Right renal pelvis (tissue), 4 donors: ENCODE data around the gene EML6. TPM values are rescaled to one million over a fixed set of nuclear protein-coding genes. Genes with fewer than 3 reads are reported as not detected.

Experiments used
- DNase-seq, 4 donors: peaks; one replicate each; pipeline ENCODE4 v3.0.0-alpha.2; 2013; ENCODE audit warnings: low read depth in 4 of 4, low spot score in 3 of 4, missing footprints in 1 of 4
- polyA plus RNA-seq, 4 donors: library from polyadenylated mRNA; unstranded; fragments of 120-200 nt; gene quantifications; one replicate each; pipeline ENCODE4 v1.2.1, GENCODE V29; 2013; ENCODE audit not compliant: insufficient read length in 4 of 4

Gene EML6
- polyA plus RNA-seq, 4 donors, result 10.7 to 16.4 (median 12.1) TPM

GRCh38 chr2:55012672-55013484 is 289.4 kb downstream of the EML6 start:
- no peak for DNase-seq

DNA sequence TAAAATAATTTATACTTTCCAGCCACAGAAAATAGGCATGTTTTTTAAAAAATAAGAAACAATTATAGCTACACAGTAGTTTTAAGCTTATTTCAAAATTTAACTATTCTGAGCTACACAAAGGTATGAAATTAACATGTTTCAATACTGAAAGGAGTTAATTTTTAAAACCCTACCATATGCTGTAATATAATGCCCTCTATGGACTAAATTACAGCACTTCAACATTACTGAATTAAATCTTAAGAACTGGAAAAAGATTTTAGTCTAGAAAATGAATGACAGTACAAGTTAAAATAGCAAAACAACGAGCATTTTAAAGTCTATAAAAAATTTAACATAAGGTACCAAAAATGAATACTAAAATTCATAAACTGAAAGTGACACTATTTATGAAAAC is 290.5 kb downstream of the EML6 start:
- DNase-seq, result no peak

DNA sequence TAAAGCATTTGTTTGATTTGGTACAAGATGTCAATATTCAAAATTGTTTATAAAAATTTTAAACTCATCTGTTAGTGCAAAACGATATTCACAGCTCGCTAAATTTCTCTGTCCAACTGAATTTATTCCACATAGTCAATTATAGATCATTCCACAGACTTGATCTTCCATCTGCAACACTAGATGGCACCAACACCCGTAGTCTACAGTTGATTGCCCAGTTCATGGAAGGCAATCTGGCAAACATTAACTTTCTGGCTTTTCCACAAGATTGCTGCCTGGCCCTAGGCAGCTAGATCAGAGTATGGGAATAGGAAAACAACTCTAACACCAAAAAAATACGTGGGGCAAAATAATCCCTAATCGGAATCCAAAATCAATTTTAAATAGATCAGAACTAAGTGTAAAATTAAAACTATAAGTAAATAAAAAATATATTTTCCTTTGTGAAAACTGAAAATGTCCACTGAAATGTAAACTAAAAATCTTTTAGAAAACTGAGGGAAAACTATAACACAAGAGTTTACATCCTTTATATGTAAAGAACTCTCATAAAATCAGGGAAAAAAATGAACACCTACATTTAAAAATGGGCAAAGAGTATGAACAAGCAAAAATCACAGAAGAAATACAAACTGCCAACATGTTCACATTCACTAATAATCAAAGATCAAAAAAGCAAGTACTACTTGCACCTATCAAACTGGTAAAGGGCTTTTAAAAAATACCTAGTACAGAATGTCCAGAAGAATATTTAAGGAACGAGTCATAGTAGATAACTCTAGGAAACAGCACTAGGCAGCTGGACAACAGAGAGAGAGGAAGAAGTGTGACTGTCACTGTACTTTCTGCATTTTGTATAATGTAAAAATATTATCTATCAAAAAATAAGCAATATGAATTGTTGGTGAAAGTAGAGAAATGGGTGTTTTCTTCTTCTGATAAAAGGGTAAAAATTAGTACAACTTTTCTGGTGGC is 291.8 kb downstream of the EML6 start:
- peak in 3 of 4 donors; percentile 57 to 64 (median 62) for DNase-seq

DNA sequence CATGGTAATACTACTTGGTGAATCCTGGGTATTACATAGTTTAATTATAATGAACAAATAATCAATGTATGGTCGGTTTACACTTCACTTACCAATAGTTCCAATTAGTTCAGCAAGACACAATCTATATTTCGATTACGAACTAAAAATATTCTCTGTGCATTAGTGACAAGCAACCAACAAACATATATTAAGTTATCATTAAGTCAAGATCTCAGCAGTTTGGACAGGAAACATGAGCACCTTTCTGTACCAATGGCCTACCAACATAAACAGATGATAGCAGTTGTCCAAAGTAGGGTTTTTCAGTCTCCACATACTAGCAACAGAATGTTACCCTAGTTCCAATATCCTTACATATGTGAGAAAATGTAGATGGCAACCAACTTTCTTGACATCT is 294.0 kb downstream of the EML6 start:
- DNase-seq, result no peak

DNA sequence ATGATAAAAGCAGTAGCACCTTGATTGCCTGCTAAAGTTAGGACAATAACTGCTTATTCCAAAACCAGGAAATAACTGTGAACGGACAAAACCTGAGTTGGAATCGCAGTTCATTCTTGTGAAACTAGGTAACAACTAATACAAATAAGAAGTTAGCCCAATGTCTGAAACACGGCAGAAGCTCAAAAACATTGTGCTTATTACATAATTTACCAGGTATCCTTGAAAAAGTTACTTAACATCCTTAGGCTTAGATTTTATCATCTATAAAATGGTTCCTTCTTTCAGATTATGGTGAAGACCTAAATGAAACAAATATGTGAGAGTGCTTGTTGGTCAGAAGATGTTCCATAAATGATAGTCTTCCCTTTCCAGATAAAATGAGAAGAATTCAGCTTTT is 294.4 kb downstream of the EML6 start:
- DNase-seq, result no peak

DNA sequence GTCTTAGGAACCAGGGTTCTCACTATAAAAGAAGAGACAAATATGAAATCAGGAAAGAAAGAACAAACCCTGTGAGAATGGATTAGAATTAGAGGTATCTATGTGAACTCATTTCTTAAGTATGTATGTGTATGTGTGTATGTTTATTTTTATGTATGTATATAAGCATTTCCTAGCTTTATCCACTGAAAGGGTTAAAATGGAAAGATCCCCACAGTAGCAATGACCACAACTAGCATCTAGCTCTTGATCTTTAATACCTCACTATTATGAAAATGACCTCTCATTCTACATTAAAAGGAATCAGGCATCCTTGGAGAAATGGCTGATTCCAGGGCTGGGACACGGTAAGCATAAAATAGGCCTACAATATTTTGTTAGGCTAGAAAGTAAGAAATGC is 295.2 kb downstream of the EML6 start:
- no peak for DNase-seq

- DNase-seq, result no peak
These were observed 296.2 kb downstream of the EML6 start for GRCh38 chr2:55019526-55020258.
